Thyroid gland (tissue), 4 donors: Measurements from ENCODE around the gene ATG9B.

Experiments
- POLR2A ChIP-seq, 2 donors: fragments of 450-650 bp; IDR thresholded peaks; one replicate each; pipeline ENCODE4 v1.6.1; 2017; ENCODE audit warnings: antibody characterized with exemption in 2 of 2, mild to moderate bottlenecking in 2 of 2, moderate library complexity in 1 of 2
- TF ChIP-seq, protein P1 (sequence below), 6 experiments: fragments of 200-600 bp in 3 of 6; fragments of 450-650 bp in 3 of 6; sonication (generic) in 3 of 6; IDR thresholded peaks; one replicate each; pipeline ENCODE4 v1.5.1; 2016 to 2019; ENCODE audit warnings: antibody characterized with exemption in 6 of 6, mild to moderate bottlenecking in 2 of 6, inconsistent platforms in 1 of 6, moderate library complexity in 1 of 6

DNA sequence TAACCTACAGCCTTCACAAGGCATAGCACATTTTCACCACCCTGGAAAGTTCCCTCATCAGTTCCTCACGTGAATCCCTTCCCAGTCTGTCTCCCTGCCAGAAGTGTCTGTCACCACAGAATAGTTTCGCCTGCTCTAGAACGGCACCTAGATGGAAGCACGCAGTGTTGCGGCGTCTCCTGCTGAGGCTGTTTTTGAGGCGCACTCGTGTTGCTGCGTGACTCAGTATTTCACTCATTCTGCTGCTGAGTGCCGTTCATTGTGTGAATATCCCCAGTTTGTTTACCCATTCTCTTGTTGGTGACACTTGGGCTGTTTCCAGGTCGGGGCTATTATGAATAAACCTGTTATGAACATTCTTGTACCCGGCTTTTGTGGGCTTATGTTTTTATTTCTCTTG is 20.7 kb downstream of the ATG9B start:
- no peak for TF ChIP-seq POLR2A (IDR thresholded peaks at IDR 0.05)
- TF ChIP-seq, protein P1, sequence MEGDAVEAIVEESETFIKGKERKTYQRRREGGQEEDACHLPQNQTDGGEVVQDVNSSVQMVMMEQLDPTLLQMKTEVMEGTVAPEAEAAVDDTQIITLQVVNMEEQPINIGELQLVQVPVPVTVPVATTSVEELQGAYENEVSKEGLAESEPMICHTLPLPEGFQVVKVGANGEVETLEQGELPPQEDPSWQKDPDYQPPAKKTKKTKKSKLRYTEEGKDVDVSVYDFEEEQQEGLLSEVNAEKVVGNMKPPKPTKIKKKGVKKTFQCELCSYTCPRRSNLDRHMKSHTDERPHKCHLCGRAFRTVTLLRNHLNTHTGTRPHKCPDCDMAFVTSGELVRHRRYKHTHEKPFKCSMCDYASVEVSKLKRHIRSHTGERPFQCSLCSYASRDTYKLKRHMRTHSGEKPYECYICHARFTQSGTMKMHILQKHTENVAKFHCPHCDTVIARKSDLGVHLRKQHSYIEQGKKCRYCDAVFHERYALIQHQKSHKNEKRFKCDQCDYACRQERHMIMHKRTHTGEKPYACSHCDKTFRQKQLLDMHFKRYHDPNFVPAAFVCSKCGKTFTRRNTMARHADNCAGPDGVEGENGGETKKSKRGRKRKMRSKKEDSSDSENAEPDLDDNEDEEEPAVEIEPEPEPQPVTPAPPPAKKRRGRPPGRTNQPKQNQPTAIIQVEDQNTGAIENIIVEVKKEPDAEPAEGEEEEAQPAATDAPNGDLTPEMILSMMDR (IDR thresholded peaks at IDR 0.05), result no peak
